ENCODE measurements around the gene CHI3L1.

Gene CHI3L1

DNA sequence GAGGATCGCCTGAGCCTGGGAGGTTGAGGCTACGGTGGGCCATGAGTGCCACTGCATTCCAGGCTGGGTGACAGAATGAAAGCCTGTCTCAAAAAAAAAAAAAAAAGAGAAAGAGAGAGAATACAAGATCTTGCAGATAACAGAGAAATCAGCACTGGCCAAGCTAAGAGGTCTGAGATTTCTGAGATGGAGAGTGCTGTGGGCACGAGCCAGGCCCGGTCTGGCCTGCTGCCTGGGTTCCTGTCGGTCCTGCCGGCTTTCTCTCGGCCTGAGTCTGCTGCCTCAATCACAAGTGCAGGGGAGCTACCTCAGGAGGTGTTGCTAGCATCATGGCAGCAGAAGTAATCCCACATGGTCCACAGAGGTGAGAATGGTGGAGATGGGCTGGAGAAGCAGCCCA, 40.0 kb downstream of the CHI3L1 start:
- DNase-seq (ENCODE audit: extremely low spot score) = no peak
- TF ChIP-seq ELF4 (IDR thresholded peaks at IDR 0.05) (no peak), NFRKB (IDR thresholded peaks at IDR 0.05) (no peak), FOXA1 (IDR thresholded peaks at IDR 0.05) (no peak), LEF1 (IDR thresholded peaks at IDR 0.05; ENCODE audit: borderline replicate concordance) (no peak), BHLHE40 (IDR thresholded peaks at IDR 0.05; ENCODE audit: borderline replicate concordance) (no peak), ARNT (IDR thresholded peaks at IDR 0.05) (no peak), HDGF (IDR thresholded peaks at IDR 0.05; ENCODE audit: borderline replicate concordance) (no peak), SUZ12 (IDR thresholded peaks at IDR 0.05) (no peak), FOXM1 (IDR thresholded peaks at IDR 0.05; ENCODE audit: borderline replicate concordance) (no peak), FOXK2 (IDR thresholded peaks at IDR 0.05) (no peak), SP1 (IDR thresholded peaks at IDR 0.05) (no peak)
- ChIA-PET POLR2A (no interaction called here), CTCF (interaction anchor here (0.6 to 1.0 kb wide), 2 partner anchors 76 to 121 kb away, joined by 3 read pairs; no protein-coding TSS in a partner anchor)

- TF ChIP-seq NFRKB (IDR thresholded peaks at IDR 0.05) = no peak
- ChIA-PET POLR2A (interaction anchor here (1.0 kb wide), 1 partner anchor 18 kb away, joined by 3 read pairs; the partner anchor contains the start of gene ADORA1), CTCF (interaction anchor here (1.0 kb wide), 1 partner anchor 121 kb away, joined by 3 read pairs; no protein-coding TSS in a partner anchor)
- no peak for DNase-seq (ENCODE audit: extremely low spot score)
Measured at GRCh38 chr1:203146042-203146369, 40.5 kb downstream of the CHI3L1 start.

DNA sequence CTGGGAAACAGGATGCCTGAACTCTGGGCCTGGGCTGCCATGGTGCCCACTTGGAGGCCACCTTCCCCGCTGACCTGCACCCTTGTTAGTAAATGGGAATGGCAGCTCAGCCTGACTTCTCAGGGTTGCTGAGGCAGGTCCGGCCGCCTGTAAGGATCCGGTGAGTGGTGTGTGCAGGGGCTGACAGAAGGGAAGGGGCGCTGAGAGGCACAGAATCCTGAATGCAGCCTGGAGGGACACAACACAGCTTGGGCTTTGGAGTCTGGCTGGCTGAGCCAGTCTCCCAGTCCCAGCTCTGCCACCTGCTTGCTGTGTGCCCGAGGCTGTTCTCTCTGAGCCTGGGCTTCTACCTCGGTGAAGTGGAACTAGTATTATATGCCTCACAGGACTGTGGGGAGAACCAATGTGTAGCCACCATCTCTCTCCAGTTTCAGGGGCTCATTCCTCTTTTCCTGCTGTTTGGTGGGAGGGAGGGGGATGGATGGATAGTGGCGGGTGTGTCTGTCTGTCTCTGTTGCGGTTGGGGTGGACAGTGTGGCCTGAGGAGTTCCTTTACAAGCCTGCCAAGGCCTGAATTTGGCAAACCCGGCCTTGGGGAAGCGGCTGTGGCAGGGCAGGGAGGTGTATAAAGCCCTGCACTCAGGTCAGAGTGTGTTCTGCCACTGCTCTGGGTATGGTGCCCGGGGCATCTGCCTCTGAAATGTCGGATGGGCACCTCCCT, 41.0 kb downstream of the CHI3L1 start:
- ChIA-PET CTCF (interaction anchor here (1.0 kb wide), 1 partner anchor 122 kb away, joined by 3 read pairs; no protein-coding TSS in a partner anchor), POLR2A (interaction anchor here (1.0 kb wide), 1 partner anchor 18 kb away, joined by 3 read pairs; the partner anchor contains the start of gene ADORA1)
- no peak for TF ChIP-seq LEF1 (IDR thresholded peaks at IDR 0.05; ENCODE audit: borderline replicate concordance)
- no peak for TF ChIP-seq TARDBP (IDR thresholded peaks at IDR 0.05)
- TF ChIP-seq, protein P1, sequence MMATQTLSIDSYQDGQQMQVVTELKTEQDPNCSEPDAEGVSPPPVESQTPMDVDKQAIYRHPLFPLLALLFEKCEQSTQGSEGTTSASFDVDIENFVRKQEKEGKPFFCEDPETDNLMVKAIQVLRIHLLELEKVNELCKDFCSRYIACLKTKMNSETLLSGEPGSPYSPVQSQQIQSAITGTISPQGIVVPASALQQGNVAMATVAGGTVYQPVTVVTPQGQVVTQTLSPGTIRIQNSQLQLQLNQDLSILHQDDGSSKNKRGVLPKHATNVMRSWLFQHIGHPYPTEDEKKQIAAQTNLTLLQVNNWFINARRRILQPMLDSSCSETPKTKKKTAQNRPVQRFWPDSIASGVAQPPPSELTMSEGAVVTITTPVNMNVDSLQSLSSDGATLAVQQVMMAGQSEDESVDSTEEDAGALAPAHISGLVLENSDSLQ (IDR thresholded peaks at IDR 0.05) = no peak
- no peak for TF ChIP-seq FOXK2 (IDR thresholded peaks at IDR 0.05)
- no peak for TF ChIP-seq HDGF (IDR thresholded peaks at IDR 0.05; ENCODE audit: borderline replicate concordance)
- TF ChIP-seq L3MBTL2 (conservative IDR thresholded peaks at IDR 0.05) = no peak
- no peak for TF ChIP-seq NFRKB (IDR thresholded peaks at IDR 0.05)
- no peak for TF ChIP-seq CTBP1 (IDR thresholded peaks at IDR 0.05; ENCODE audit: borderline replicate concordance)
- TF ChIP-seq ZNF384 (IDR thresholded peaks at IDR 0.05) = no peak
- TF ChIP-seq FOXM1 (IDR thresholded peaks at IDR 0.05; ENCODE audit: borderline replicate concordance) = no peak
- no peak for TF ChIP-seq SUZ12 (IDR thresholded peaks at IDR 0.05)
- TF ChIP-seq FOXA1 (IDR thresholded peaks at IDR 0.05) = no peak
- TF ChIP-seq SP1 (IDR thresholded peaks at IDR 0.05) = no peak
- TF ChIP-seq ARNT (IDR thresholded peaks at IDR 0.05) = no peak
- no peak for DNase-seq (ENCODE audit: extremely low spot score)

DNA sequence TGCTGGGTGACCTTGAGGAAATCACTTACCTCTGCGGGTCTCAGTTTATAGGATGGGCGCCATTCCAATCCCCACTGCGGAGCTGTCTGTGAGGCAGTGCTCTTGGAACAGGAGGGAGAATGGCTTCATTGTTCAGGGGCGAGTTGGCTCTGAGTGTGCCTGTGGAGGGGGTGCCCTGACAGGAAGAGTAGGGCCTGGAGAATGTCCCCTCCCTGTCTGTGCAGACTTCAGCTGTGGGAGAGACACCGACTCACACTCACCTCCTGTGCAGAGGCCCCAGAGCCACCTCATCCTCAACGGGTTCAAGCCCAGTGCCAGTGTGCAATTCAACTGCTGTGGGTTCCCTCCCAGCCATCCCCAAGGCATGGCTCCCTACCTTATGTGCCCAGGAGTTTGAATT, 41.8 kb downstream of the CHI3L1 start:
- POLR2A ChIA-PET = no interaction called here
- no peak for DNase-seq (ENCODE audit: extremely low spot score)

GRCh38 chr1:203143641-203144040, 42.9 kb downstream of the CHI3L1 start:
- no peak for DNase-seq (ENCODE audit: extremely low spot score)
- CTCF ChIA-PET = no interaction called here
- no peak for TF ChIP-seq ARNT (IDR thresholded peaks at IDR 0.05)
- POLR2A ChIA-PET = no interaction called here

More for the DNA sequence above, 41.8 kb downstream of the CHI3L1 start:
- CTCF ChIA-PET = no interaction called here
- TF ChIP-seq SUZ12 (IDR thresholded peaks at IDR 0.05) (no peak), ARNT (IDR thresholded peaks at IDR 0.05) (no peak), NFRKB (IDR thresholded peaks at IDR 0.05) (no peak), LEF1 (IDR thresholded peaks at IDR 0.05; ENCODE audit: borderline replicate concordance) (no peak), SP1 (IDR thresholded peaks at IDR 0.05) (no peak), L3MBTL2 (conservative IDR thresholded peaks at IDR 0.05) (no peak), FOXA1 (IDR thresholded peaks at IDR 0.05) (no peak), HDGF (IDR thresholded peaks at IDR 0.05; ENCODE audit: borderline replicate concordance) (no peak), FOXK2 (IDR thresholded peaks at IDR 0.05) (no peak), ELF4 (IDR thresholded peaks at IDR 0.05) (no peak), CTBP1 (IDR thresholded peaks at IDR 0.05; ENCODE audit: borderline replicate concordance) (no peak), TARDBP (IDR thresholded peaks at IDR 0.05) (no peak), BHLHE40 (IDR thresholded peaks at IDR 0.05; ENCODE audit: borderline replicate concordance) (no peak), ZNF384 (IDR thresholded peaks at IDR 0.05) (no peak), FOXM1 (IDR thresholded peaks at IDR 0.05; ENCODE audit: borderline replicate concordance) (no peak)
- TF ChIP-seq, protein P1 (IDR thresholded peaks at IDR 0.05) = no peak

DNA sequence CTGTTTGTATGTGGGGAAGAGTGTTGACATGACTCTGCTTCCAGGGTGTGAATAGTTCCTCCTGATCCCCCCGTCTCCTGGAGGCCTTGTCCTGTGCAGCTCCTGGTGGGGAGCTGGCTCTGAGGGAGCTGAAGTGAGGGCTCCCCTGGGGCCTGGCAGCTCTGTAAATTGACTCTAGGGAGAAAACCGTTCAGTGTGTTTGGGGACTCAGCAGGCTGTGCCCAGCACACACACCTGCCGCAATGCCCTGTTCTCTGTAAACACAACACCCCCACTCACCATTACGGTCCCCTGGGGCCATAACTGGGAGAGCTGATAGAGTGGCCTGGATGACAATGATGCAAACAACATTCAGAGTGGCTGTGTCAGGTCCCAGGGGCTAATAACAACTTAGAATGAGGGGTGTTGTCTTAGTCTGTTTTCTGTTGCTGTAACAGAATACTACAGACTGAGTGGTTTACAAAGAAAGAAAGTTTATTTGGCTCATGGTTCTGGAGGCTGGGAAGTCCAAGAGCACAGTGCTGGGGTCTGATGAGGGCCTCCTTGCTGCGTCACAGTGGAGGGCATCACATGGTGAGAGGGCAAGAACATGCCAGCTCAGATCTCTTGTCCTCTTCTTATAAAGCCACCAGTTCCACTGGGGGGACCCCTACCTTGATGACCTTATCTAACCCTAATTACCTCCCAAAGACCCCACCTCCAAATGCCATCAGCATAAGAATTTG, 43.7 kb downstream of the CHI3L1 start:
- ChIA-PET CTCF (interaction anchor here (1.3 to 1.5 kb wide), 2 partner anchors 15 to 25 kb away, joined by 3 to 5 read pairs; partner anchors contain the start of gene ADORA1), POLR2A (no interaction called here)
- no peak for DNase-seq (ENCODE audit: extremely low spot score)
- TF ChIP-seq FOXK2 (IDR thresholded peaks at IDR 0.05) = no peak
- no peak for TF ChIP-seq FOXM1 (IDR thresholded peaks at IDR 0.05; ENCODE audit: borderline replicate concordance)
- TF ChIP-seq, protein P1 (IDR thresholded peaks at IDR 0.05) = no peak
- no peak for TF ChIP-seq ZNF384 (IDR thresholded peaks at IDR 0.05)
- TF ChIP-seq ELF4 (IDR thresholded peaks at IDR 0.05) = no peak
- TF ChIP-seq TARDBP (IDR thresholded peaks at IDR 0.05) = no peak
- no peak for TF ChIP-seq SP1 (IDR thresholded peaks at IDR 0.05)
- TF ChIP-seq HDGF (IDR thresholded peaks at IDR 0.05; ENCODE audit: borderline replicate concordance) = no peak
- no peak for TF ChIP-seq L3MBTL2 (conservative IDR thresholded peaks at IDR 0.05)
- no peak for TF ChIP-seq LEF1 (IDR thresholded peaks at IDR 0.05; ENCODE audit: borderline replicate concordance)
- no peak for TF ChIP-seq CTBP1 (IDR thresholded peaks at IDR 0.05; ENCODE audit: borderline replicate concordance)
- TF ChIP-seq NFRKB (IDR thresholded peaks at IDR 0.05) = no peak
- TF ChIP-seq BHLHE40 (IDR thresholded peaks at IDR 0.05; ENCODE audit: borderline replicate concordance) = no peak
- TF ChIP-seq FOXA1 (IDR thresholded peaks at IDR 0.05) = no peak
- no peak for TF ChIP-seq SUZ12 (IDR thresholded peaks at IDR 0.05)
- TF ChIP-seq ARNT (IDR thresholded peaks at IDR 0.05) = no peak
